CD14-positive monocyte (primary cell): Measurements from ENCODE around the gene SCEL. TPM values are rescaled to one million over a fixed set of nuclear protein-coding genes. Genes with fewer than 3 reads are reported as not detected.
A peak's percentile ranks its signal among the peaks of the same experiment; 100 is the strongest.

ENCODE experiments used
- DNase-seq, 3 donors: peaks; one replicate each; pipeline ENCODE4 v3.0.0-alpha.2; 2011 to 2022
- H2AFZ ChIP-seq: 2 replicates; pipeline ENCODE4 v1.6.0; 2012; ENCODE audit warnings: mild to moderate bottlenecking, low read depth, low read length, inconsistent platforms; ENCODE audit not compliant: insufficient read depth, poor library complexity, severe bottlenecking
- H3K27ac ChIP-seq, 2 donors: 1 replicate in 1 of 2; 2 replicates in 1 of 2; pipeline ENCODE4 v1.5.1; 2012 to 2013; ENCODE audit warnings: low read length in 2 of 2, control low read depth in 1 of 2, inconsistent platforms in 1 of 2, low read depth in 1 of 2, mild to moderate bottlenecking in 1 of 2
- H3K27me3 ChIP-seq, 2 donors: one replicate each; pipeline versions ENCODE4 v1.6.0 to v1.6.1; 2011 to 2013; ENCODE audit warnings: low read length in 2 of 2; ENCODE audit not compliant: control insufficient read depth in 2 of 2, insufficient read depth in 2 of 2
- H3K36me3 ChIP-seq, 2 donors: replicated peaks in 1 of 2; 1 replicate in 1 of 2; 2 replicates in 1 of 2; pipeline versions ENCODE4 v1.5.1 to v1.6.1; 2012 to 2013; ENCODE audit warnings: low read length in 2 of 2, control low read depth in 1 of 2, inconsistent platforms in 1 of 2, mild to moderate bottlenecking in 1 of 2; ENCODE audit not compliant: insufficient read depth in 2 of 2, control insufficient read depth in 1 of 2
- H3K4me1 ChIP-seq, 2 donors: 1 replicate in 1 of 2; 2 replicates in 1 of 2; pipeline versions ENCODE4 v1.5.1 to v1.6.1; 2012 to 2013; ENCODE audit warnings: low read length in 2 of 2, control low read depth in 1 of 2, inconsistent platforms in 1 of 2, mild to moderate bottlenecking in 1 of 2, moderate library complexity in 1 of 2; ENCODE audit not compliant: insufficient read depth in 2 of 2, control insufficient read depth in 1 of 2
- H3K4me2 ChIP-seq: replicated peaks from 2 replicates; pipeline ENCODE3; 2012; ENCODE audit warnings: low read length, moderate library complexity, mild to moderate bottlenecking; ENCODE audit not compliant: poor library complexity, severe bottlenecking; ENCODE audit errors: extremely low read depth
- H3K4me3 ChIP-seq, 3 experiments: fragments of 200-600 bp in 1 of 3; sonication (generic) in 1 of 3; replicated peaks in 1 of 3; 1 replicate in 2 of 3; 2 replicates in 1 of 3; pipeline ENCODE4 v1.5.1; 2011 to 2013; ENCODE audit warnings: low read length in 3 of 3, mild to moderate bottlenecking in 3 of 3, control low read depth in 2 of 3, low read depth in 2 of 3, inconsistent platforms in 1 of 3, moderate library complexity in 1 of 3
- H3K79me2 ChIP-seq: 2 replicates; pipeline ENCODE4 v1.6.0; 2012; ENCODE audit warnings: mild to moderate bottlenecking, control low read depth, inconsistent platforms, low read length, moderate library complexity; ENCODE audit not compliant: insufficient read depth
- H3K9ac ChIP-seq: 2 replicates; pipeline ENCODE4 v1.6.0; 2017; ENCODE audit warnings: low read length, mild to moderate bottlenecking; ENCODE audit not compliant: insufficient read depth, poor library complexity, severe bottlenecking
- H3K9me3 ChIP-seq, 2 donors: replicated peaks in 1 of 2; 1 replicate in 1 of 2; 2 replicates in 1 of 2; pipeline versions ENCODE4 v1.5.1 to v1.6.1; 2012 to 2013; ENCODE audit warnings: low read length in 2 of 2, control low read depth in 1 of 2; ENCODE audit not compliant: control insufficient read depth in 1 of 2, insufficient read depth in 1 of 2
- H4K20me1 ChIP-seq: 2 replicates; pipeline ENCODE4 v1.6.0; 2012; ENCODE audit warnings: mild to moderate bottlenecking, low read length, control low read depth, moderate library complexity; ENCODE audit not compliant: insufficient read depth
- H3K27ac Mint-ChIP-seq, 7 donors: one replicate each; pipeline ENCODE4 v1.8.0; 2020; ENCODE audit warnings: mild to moderate bottlenecking in 7 of 7, mixed read lengths in 7 of 7, moderate library complexity in 6 of 7, inconsistent platforms in 2 of 7
- H3K27me3 Mint-ChIP-seq, 3 donors: one replicate each; pipeline ENCODE4 v1.8.0; 2021 to 2022; ENCODE audit warnings: low read depth in 3 of 3, mild to moderate bottlenecking in 3 of 3, mixed read lengths in 3 of 3, moderate library complexity in 3 of 3, inconsistent platforms in 1 of 3
- H3K36me3 Mint-ChIP-seq, 2 donors: one replicate each; pipeline ENCODE4 v1.8.0; 2020; ENCODE audit warnings: mixed read lengths in 2 of 2, inconsistent platforms in 1 of 2, mild to moderate bottlenecking in 1 of 2
- H3K4me1 Mint-ChIP-seq: one replicate; pipeline ENCODE4 v1.8.0; 2020; ENCODE audit warnings: mild to moderate bottlenecking, mixed read lengths
- H3K4me3 Mint-ChIP-seq, 2 donors: one replicate each; pipeline ENCODE4 v1.8.0; 2020; ENCODE audit warnings: mild to moderate bottlenecking in 2 of 2, mixed read lengths in 2 of 2, moderate library complexity in 1 of 2
- H3K9me3 Mint-ChIP-seq, 7 donors: one replicate each; pipeline ENCODE4 v1.8.0; 2020 to 2022; ENCODE audit warnings: mixed read lengths in 7 of 7, mild to moderate bottlenecking in 6 of 7, moderate library complexity in 6 of 7, inconsistent platforms in 2 of 7
- WGBS: methylation state at CpG from one replicate; pipeline ENCODE4 v1.1.5; 2013; ENCODE audit warnings: missing lambda C conversion rate; ENCODE audit not compliant: insufficient coverage; 5-methylcytosine and 5-hydroxymethylcytosine counted together
- intact Hi-C, 2 donors: fragments of 100-400 bp; cut with micrococcal nuclease; formaldehyde crosslinking; loops; one replicate each; pipeline versions ENCODE4 v1.15.0 to v1.15.1; 2023
- polyA plus RNA-seq, 3 donors: library from polyadenylated mRNA; depleted of rRNA in 1 of 3; unstranded in 2 of 3; stranded (reverse) in 1 of 3; fragments of 300-500 nt in 2 of 3; fragments of >200 nt in 1 of 3; fragmentation: Illumina TruSeq in 2 of 3; gene quantifications; 1 replicate in 2 of 3; 2 replicates in 1 of 3; pipeline ENCODE4 v1.2.3, GENCODE V29; 2012 to 2021
- TF ChIP-seq, protein P1 (sequence below): fragments of 200-600 bp; IDR thresholded peaks from one replicate; pipeline ENCODE4 v1.8.0; 2022; ENCODE audit warnings: antibody characterized with exemption, mild to moderate bottlenecking

The SCEL gene
- polyA plus RNA-seq, 3 donors: not detected

DNA sequence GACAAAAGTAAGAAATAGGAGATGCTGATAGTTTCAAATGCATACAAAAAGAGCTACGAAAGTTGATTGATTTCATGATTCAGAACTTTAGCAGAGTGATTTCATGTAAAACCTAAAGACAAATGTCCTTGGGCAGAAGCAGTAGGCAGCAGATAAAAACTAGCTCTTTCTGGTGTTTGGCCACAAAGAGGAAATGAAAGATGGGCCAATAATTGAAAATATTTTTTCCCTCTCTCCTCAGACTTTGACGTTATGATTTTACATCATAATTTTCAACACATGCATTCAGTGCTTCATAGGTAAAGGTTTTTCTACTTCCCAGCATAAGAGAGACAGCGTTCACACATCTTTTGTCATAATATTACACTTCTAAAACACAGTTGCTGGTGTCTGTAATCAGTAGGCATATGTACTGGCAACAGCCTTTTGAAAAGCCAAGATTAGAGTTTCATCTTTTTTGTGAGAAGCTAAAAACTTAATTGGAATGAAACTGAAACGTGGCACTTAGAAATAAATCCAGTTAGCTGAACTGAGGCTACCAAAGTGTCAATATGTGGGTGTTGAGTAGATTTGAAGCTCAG lies 9.3 kb downstream of the SCEL start:
- Mint-ChIP-seq H3K9me3 (no peaks in the 10 kb centered on the region), H3K36me3 (no peaks in the 10 kb centered on the region), H3K27me3 (peaks cover 0 to 2% (median 2%) of the 10 kb centered on the region in 3 donors), H3K4me1 (peaks cover 38% of the 10 kb centered on the region), H3K27ac (peak overlapping the region in 4 of 7 donors; percentile 15 to 44 (median 33)), H3K4me3 (peak overlapping the region in 1 of 2 donors; percentile 36)
- H3K4me1 ChIP-seq: peaks cover 24 to 25% of the 10 kb centered on the region in 2 donors
- no peaks in the 10 kb centered on the region for H3K36me3 ChIP-seq
- 50% methylated on average over 1 of the region's 4 CpGs for WGBS
- H3K79me2 ChIP-seq: no peaks in the 10 kb centered on the region
- H3K9ac ChIP-seq: no peak overlapping the region
- DNase-seq: no peak
- peak overlapping the region; percentile 38 for H2AFZ ChIP-seq
- intact Hi-C loops: no loop called here
- H4K20me1 ChIP-seq: no peaks in the 10 kb centered on the region
- no peaks in the 10 kb centered on the region for H3K9me3 ChIP-seq
- no peaks in the 10 kb centered on the region for H3K27me3 ChIP-seq
- H3K27ac ChIP-seq: peak overlapping the region in 1 of 2 donors; percentile 9
- no peak overlapping the region for H3K4me2 ChIP-seq
- TF ChIP-seq, protein P1, sequence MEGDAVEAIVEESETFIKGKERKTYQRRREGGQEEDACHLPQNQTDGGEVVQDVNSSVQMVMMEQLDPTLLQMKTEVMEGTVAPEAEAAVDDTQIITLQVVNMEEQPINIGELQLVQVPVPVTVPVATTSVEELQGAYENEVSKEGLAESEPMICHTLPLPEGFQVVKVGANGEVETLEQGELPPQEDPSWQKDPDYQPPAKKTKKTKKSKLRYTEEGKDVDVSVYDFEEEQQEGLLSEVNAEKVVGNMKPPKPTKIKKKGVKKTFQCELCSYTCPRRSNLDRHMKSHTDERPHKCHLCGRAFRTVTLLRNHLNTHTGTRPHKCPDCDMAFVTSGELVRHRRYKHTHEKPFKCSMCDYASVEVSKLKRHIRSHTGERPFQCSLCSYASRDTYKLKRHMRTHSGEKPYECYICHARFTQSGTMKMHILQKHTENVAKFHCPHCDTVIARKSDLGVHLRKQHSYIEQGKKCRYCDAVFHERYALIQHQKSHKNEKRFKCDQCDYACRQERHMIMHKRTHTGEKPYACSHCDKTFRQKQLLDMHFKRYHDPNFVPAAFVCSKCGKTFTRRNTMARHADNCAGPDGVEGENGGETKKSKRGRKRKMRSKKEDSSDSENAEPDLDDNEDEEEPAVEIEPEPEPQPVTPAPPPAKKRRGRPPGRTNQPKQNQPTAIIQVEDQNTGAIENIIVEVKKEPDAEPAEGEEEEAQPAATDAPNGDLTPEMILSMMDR: no peak
- no peak overlapping the region for H3K4me3 ChIP-seq

DNA sequence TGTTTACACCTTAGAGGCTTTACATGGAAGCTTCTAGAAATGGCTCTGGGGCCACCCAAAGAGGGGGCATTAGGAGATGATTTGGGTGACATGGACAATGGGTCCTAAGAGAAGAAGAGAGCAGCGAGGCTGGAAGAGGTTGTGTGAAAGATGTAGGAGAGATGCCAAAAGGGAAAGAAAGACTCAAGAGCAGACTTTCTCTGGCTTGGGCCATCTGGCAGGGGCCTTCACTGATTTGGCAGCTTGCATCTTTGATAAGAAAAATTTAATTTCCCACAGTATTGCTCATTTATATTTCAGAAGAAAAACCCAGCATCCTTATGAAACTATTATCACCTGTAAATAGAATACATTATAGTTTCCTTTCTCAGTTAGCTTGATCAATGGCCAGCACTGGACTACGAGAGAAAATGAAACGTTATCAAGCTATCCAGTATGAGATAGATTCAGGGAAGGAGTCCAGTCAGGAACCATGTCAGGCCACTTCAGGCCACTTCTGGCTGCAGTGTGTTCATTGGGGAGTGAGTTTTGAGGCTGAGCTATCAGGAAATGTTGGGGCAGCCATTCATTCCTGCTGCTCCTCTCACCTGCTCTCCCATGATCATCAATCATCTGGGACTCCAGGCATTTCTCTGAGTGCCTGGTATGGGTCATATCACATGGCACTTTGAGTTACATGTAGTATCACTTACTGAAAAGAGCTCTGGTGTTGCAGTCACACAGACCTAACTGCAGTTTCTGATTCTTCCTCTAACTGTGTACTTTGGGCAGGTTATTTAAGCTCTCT lies 10.3 kb downstream of the SCEL start:
- Histone ChIP-seq H2AFZ (no peak overlapping the region), H3K4me1 (peaks cover 24 to 25% of the 10 kb centered on the region in 2 donors), H3K36me3 (no peaks in the 10 kb centered on the region), H3K27ac (no peak overlapping the region), H3K9ac (no peak overlapping the region), H3K4me3 (no peak overlapping the region), H3K4me2 (no peak overlapping the region), H3K9me3 (no peaks in the 10 kb centered on the region), H3K79me2 (no peaks in the 10 kb centered on the region), H3K27me3 (no peaks in the 10 kb centered on the region), H4K20me1 (no peaks in the 10 kb centered on the region)
- 100% methylated on average over 1 of the region's 3 CpGs for WGBS
- TF ChIP-seq, protein P1: no peak
- no peaks in the 10 kb centered on the region for H3K36me3 Mint-ChIP-seq
- no peak overlapping the region for H3K4me3 Mint-ChIP-seq
- no peak for DNase-seq
- intact Hi-C loops: no loop called here
- H3K9me3 Mint-ChIP-seq: no peaks in the 10 kb centered on the region
- no peak overlapping the region for H3K27ac Mint-ChIP-seq
- H3K27me3 Mint-ChIP-seq: peaks cover 0 to 2% (median 2%) of the 10 kb centered on the region in 3 donors
- H3K4me1 Mint-ChIP-seq: peaks cover 38% of the 10 kb centered on the region
